Measurements from ENCODE around the gene FCHSD2. TPM values are rescaled to one million over a fixed set of nuclear protein-coding genes. Genes with fewer than 3 reads are reported as not detected.

FCHSD2 gene
- total RNA-seq, 1 donor from 2014 or later = 18.9 TPM

DNA sequence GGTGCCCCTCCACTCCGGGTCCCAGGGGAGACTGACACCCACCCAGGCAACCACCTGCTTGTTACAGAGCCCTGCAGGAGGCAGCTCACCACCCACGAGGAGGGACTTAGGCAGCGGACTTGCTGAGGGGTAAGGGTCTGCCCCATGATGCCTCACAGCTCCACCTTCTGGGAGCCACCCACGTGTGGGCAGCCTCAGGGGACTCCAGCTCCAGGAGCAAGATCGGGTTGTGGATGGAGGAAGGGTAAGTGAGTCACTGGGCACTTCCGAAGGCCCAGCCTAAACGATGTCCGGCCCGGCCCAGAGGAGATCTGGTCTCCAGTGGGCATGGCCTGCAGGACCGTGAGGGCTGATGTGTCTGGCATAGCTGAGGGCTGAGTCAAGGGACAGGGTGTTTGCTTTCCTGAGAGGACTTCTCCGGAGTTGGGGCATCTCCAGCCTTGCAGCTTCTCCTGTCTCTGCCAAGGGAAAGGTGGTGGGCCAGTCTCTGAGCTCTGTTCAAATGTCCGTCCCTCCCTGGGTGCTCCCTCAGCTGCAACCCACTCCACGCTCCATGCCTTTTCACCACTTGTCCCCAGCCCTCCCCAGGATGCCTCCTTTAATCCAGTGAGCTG lies 43.7 kb upstream of the FCHSD2 start:
- peak; percentile 66 for DNase-seq (ENCODE audit: low read depth)
- TF ChIP-seq EZH2 (IDR thresholded peaks at IDR 0.05; ENCODE audit: insufficient read depth, low read length) = no peak
- no peak for TF ChIP-seq CTCF (IDR thresholded peaks at IDR 0.05; ENCODE audit: insufficient read depth, low read depth, low read length)

GRCh38 chr11:73184953-73185671 lies 43.0 kb upstream of the FCHSD2 start:
- peak; percentile 62 for TF ChIP-seq CTCF (IDR thresholded peaks at IDR 0.05; ENCODE audit: insufficient read depth, low read depth, low read length)
- no peak for TF ChIP-seq EZH2 (IDR thresholded peaks at IDR 0.05; ENCODE audit: insufficient read depth, low read length)
- no peak overlapping the region for H3K9ac ChIP-seq (ENCODE audit: low read length)
- H2AFZ ChIP-seq (ENCODE audit: low read depth, low read length) = peak overlapping the region; percentile 74
- FAIRE-seq (no peak), DNase-seq (ENCODE audit: low read depth) (no peak)
- no peaks in the 10 kb centered on the region for H3K9me3 Mint-ChIP-seq (ENCODE audit: unreplicated experiment)
- no peaks in the 10 kb centered on the region for H3K36me3 ChIP-seq (ENCODE audit: insufficient read depth, low read length)
- H3K27ac Mint-ChIP-seq (ENCODE audit: unreplicated experiment) = no peak overlapping the region
- no peak overlapping the region for H3K4me3 Mint-ChIP-seq (ENCODE audit: unreplicated experiment)
- H3K4me1 Mint-ChIP-seq (ENCODE audit: low read depth, unreplicated experiment) = peaks cover 10% of the 10 kb centered on the region
- peak overlapping the region; percentile 24 for H3K27ac ChIP-seq (ENCODE audit: low read depth, low read length)
- no peaks in the 10 kb centered on the region for H3K36me3 Mint-ChIP-seq (ENCODE audit: low read depth, unreplicated experiment)
- H3K4me3 ChIP-seq (ENCODE audit: insufficient read depth, low read depth, low read length) = no peak overlapping the region
- peaks cover 21% of the 10 kb centered on the region for H3K27me3 Mint-ChIP-seq (ENCODE audit: low read depth, unreplicated experiment)
- no peaks in the 10 kb centered on the region for H4K20me1 ChIP-seq (ENCODE audit: insufficient read depth, low read length)
- H3K4me2 ChIP-seq (ENCODE audit: low read length) = peak overlapping the region; percentile 48
- H3K4me1 ChIP-seq (ENCODE audit: insufficient read depth, low read length) = peaks cover 17% of the 10 kb centered on the region
- H3K79me2 ChIP-seq (ENCODE audit: insufficient read depth, low read length) = no peaks in the 10 kb centered on the region
- no peaks in the 10 kb centered on the region for H3K9me3 ChIP-seq (ENCODE audit: insufficient read depth, low read depth, low read length)
- no peaks in the 10 kb centered on the region for H3K27me3 ChIP-seq (ENCODE audit: insufficient read depth, low read length)

More for the DNA sequence above, 43.7 kb upstream of the FCHSD2 start:
- H3K9me3 ChIP-seq (ENCODE audit: insufficient read depth, low read depth, low read length) = no peaks in the 10 kb centered on the region
- H3K9ac ChIP-seq (ENCODE audit: low read length) = no peak overlapping the region
- H3K79me2 ChIP-seq (ENCODE audit: insufficient read depth, low read length) = no peaks in the 10 kb centered on the region
- peaks cover 10% of the 10 kb centered on the region for H3K4me1 Mint-ChIP-seq (ENCODE audit: low read depth, unreplicated experiment)
- peaks cover 17% of the 10 kb centered on the region for H3K4me1 ChIP-seq (ENCODE audit: insufficient read depth, low read length)
- no peaks in the 10 kb centered on the region for H3K36me3 Mint-ChIP-seq (ENCODE audit: low read depth, unreplicated experiment)
- H3K27me3 Mint-ChIP-seq (ENCODE audit: low read depth, unreplicated experiment) = peaks cover 28% of the 10 kb centered on the region
- no peaks in the 10 kb centered on the region for H3K36me3 ChIP-seq (ENCODE audit: insufficient read depth, low read length)
- peak overlapping the region; percentile 48 for H3K4me2 ChIP-seq (ENCODE audit: low read length)
- peak overlapping the region; percentile 74 for H2AFZ ChIP-seq (ENCODE audit: low read depth, low read length)
- no peak overlapping the region for H3K4me3 ChIP-seq (ENCODE audit: insufficient read depth, low read depth, low read length)
- FAIRE-seq = no peak
- H3K27me3 ChIP-seq (ENCODE audit: insufficient read depth, low read length) = no peaks in the 10 kb centered on the region
- H3K27ac ChIP-seq (ENCODE audit: low read depth, low read length) = peak overlapping the region; percentile 24
- H3K27ac Mint-ChIP-seq (ENCODE audit: unreplicated experiment) = no peak overlapping the region
- H3K4me3 Mint-ChIP-seq (ENCODE audit: unreplicated experiment) = no peak overlapping the region
- H3K9me3 Mint-ChIP-seq (ENCODE audit: unreplicated experiment) = no peaks in the 10 kb centered on the region
- H4K20me1 ChIP-seq (ENCODE audit: insufficient read depth, low read length) = no peaks in the 10 kb centered on the region

Measured in astrocyte (in vitro differentiated cells and primary cell).